GM21515 (cell line): ENCODE data around the gene DLGAP1.

Experiments
- ATAC-seq: cut with Tn5 transposase; IDR thresholded peaks from one replicate; pipeline ENCODE4 v1.9.1; 2021; ENCODE audit not compliant: unreplicated experiment

DLGAP1 gene

GRCh38 chr18:3649633-3650426 lies 805.3 kb downstream of the DLGAP1 start:
- no peak for ATAC-seq

- no peak for ATAC-seq
These were observed 805.9 kb downstream of the DLGAP1 start for GRCh38 chr18:3649135-3649632.

DNA sequence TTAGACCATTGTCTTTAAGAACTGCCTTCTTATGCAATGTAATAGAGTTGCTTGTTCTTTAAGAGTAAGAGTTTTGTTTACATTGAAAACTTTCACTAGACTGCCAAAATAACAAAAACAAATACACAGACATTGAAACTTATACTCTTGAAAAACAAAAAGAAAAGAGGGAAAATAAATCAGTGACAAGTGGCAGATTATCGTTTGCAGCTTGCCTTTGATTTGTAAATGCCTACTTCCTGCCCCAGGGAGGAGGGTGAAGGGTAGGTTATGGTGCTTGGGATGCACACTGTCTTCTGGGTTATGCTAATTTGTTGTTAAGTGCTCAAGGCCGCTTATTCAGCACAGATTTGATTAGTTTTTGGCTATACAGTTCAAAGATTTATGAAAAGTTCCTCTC lies 806.5 kb downstream of the DLGAP1 start:
- no peak for ATAC-seq

GRCh38 chr18:3648200-3648599 lies 806.9 kb downstream of the DLGAP1 start:
- no peak for ATAC-seq

GRCh38 chr18:3647636-3648035 lies 807.5 kb downstream of the DLGAP1 start:
- ATAC-seq, result no peak

- no peak for ATAC-seq
These were observed 809.5 kb downstream of the DLGAP1 start for GRCh38 chr18:3645384-3646156.

- ATAC-seq, result no peak
These were observed 820.7 kb downstream of the DLGAP1 start for GRCh38 chr18:3634250-3634939.

DNA sequence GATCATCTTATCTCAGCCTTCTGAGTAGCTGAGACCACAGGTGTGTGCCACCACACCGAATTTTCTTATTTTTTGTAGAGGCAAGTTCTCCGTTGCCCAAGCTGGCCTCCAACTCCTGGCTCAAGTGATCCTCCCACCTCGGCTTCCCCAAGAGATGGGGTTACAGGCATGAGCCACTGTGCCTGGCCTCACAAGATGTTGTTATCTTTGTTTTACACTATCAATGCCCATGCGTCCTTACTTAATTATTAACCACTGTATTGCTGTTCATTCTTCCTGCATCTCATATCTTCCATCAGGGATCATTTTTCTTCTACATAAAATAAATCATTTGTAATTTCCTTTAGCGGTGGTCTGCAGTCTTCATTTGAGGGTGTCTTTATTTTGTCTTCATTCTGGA lies 823.2 kb downstream of the DLGAP1 start:
- ATAC-seq, result no peak

DNA sequence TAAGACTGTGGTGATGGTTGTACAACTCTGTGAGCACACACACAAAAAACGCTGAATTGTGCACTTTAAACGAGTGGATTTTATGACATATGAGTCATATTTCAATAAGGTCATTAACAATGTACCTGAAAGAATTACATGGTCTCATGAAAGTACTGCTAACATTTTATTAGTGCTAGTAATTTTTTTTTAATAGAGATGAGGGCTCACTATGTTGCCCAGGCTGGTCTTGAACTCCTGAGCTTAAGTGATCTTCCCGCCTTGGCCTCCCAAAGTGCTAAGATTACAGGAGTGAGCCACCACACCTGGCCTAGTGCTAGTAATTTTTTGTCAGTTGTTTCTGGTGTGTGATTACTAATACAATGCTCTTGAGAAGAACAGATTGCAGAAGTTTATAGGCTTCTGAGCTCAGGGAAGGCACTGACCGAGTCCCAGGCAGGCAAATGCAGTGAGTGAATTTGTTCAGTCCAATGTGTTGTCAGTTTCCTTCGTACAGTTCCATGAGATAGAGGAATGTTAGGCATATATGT lies 828.1 kb downstream of the DLGAP1 start:
- no peak for ATAC-seq

DNA sequence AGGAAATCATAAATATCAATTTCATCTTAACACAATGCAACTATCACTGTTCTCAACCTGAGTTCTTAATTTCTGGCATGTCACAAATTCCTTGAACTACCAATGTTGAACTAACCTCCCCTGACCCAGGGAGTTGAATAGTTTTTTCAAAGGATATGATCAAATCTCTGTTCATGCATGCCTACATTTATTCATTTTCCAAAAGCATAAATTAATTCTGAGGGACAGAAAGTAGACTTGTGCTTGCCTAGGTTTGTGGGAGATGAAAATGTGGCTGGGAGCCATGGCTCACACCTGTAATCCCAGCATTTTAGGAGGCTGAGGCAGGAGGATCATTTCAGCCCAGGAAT lies 829.4 kb downstream of the DLGAP1 start:
- ATAC-seq, result no peak

GRCh38 chr18:3624935-3625741 lies 830.0 kb downstream of the DLGAP1 start:
- no peak for ATAC-seq

DNA sequence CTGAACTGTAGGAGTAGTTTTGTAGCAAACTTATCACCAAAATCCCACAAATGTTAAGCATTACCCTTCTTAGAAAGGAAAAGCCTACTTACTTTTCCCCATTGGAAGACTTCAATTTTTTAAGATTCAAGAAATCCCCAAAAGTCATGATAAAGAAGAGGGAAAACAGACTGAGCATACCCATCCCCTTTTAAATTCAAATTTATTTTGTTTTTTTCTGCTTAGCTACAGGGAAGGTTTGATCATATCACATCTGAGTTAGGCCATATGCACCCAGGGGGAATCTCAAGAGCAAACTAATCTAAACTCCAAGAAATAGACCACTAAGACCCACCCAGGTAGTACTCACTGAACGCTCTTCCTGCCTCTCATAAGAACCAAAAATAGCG lies 830.6 kb downstream of the DLGAP1 start:
- ATAC-seq, result no peak

GRCh38 chr18:3623769-3624545 lies 831.1 kb downstream of the DLGAP1 start:
- ATAC-seq, result no peak

GRCh38 chr18:3620146-3621119 lies 834.7 kb downstream of the DLGAP1 start:
- ATAC-seq, result no peak

DNA sequence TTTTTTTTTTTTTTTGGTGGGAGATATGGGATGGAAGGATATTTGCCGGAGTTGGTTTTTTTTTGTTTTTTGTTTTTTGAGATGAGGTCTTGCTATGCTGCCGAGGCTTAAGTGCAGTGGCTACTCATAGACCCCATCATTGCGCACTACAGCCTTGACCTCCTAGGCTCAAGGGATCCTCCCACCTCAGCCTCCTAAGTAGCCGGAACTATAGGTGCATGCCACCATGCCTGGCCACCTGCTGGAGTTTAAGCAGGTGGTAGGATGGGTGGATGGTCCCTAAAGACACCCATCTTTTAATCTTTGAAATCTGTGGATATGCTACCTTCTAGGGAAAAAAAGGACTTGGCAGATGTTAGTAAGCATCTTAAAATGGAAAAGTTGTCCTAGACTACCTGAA lies 835.4 kb downstream of the DLGAP1 start:
- ATAC-seq, result no peak

- no peak for ATAC-seq
These were observed 835.9 kb downstream of the DLGAP1 start for GRCh38 chr18:3619222-3619621.

DNA sequence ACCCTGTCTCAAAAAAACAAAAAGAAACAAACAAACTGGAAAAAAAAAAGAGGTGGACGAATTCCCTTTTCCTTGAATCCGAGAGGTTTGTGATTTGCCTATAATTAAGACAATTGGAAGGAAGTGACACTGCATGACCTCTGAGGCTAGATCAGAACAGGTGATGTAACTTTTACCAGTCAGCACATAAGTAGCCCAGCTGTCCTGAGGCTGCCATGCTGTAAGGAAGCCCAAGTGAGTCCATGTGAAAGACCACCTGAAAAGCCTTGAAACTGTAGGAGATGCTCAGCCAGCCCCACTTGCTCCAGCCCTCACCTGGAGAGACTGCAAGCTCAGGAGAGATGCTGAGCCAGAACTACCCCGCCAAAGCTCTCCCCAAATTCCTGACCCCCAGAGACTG lies 838.4 kb downstream of the DLGAP1 start:
- no peak for ATAC-seq

DNA sequence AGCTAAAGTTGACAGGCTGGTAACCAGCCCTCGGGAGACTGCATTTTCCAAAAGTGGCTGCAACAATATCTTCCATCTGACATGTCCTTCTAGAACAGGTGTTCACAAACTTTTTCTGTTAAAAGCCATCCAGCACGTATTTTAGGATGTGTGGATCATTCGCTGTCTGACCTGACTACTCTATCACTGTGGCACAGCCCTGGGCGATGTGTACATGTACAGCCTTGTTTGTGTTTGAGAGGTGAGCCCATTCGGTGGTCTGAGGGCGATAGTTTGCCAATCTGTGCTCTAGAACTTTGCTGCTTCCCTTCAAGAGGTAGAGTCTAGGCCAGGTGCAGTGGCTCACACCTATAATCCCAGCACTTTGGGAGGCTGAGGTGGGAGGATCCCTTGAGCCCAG lies 839.0 kb downstream of the DLGAP1 start:
- ATAC-seq, result no peak
